ENCODE results near the gene MEP1B.
"Not testable (repeated sequence)": the region's sequence is repeated elsewhere in the genome, so short reads cannot be mapped to it uniquely, and the experiment has no call there.

MEP1B gene

GRCh38 chr18:32209685-32210445 lies 20.0 kb downstream of the MEP1B start:
- DNase-seq = no peak

GRCh38 chr18:32213693-32214092 lies 23.9 kb downstream of the MEP1B start:
- no peak for DNase-seq

- no peak for DNase-seq
Measured at GRCh38 chr18:32216390-32216789, 26.6 kb downstream of the MEP1B start.

GRCh38 chr18:32219431-32220018 lies 29.7 kb downstream of the MEP1B start:
- no peak for DNase-seq

GRCh38 chr18:32233348-32233747 lies 43.5 kb downstream of the MEP1B start:
- DNase-seq = not testable (repeated sequence)

- no peak for DNase-seq
Measured at GRCh38 chr18:32237049-32237448, 47.2 kb downstream of the MEP1B start.

GRCh38 chr18:32238635-32239268 lies 48.9 kb downstream of the MEP1B start:
- no peak for DNase-seq

GRCh38 chr18:32242395-32242794 lies 52.6 kb downstream of the MEP1B start:
- no peak for DNase-seq

GRCh38 chr18:32243358-32243757 lies 53.5 kb downstream of the MEP1B start:
- DNase-seq = no peak

GRCh38 chr18:32244881-32245280 lies 55.0 kb downstream of the MEP1B start:
- DNase-seq = no peak

GRCh38 chr18:32249147-32249929 lies 59.5 kb downstream of the MEP1B start:
- no peak for DNase-seq

- DNase-seq = no peak
Measured at GRCh38 chr18:32251466-32251865, 61.6 kb downstream of the MEP1B start.

- DNase-seq = no peak
Measured at GRCh38 chr18:32252141-32252860, 62.5 kb downstream of the MEP1B start.

GRCh38 chr18:32255570-32255969 lies 65.7 kb downstream of the MEP1B start:
- no peak for DNase-seq

- no peak for DNase-seq
Measured at GRCh38 chr18:32257084-32257785, 67.4 kb downstream of the MEP1B start.

- DNase-seq = no peak
Measured at GRCh38 chr18:32258148-32258547, 68.3 kb downstream of the MEP1B start.

- DNase-seq = no peak
Measured at GRCh38 chr18:32258558-32259204, 68.8 kb downstream of the MEP1B start.

- no peak for DNase-seq
Measured at GRCh38 chr18:32259553-32259952, 69.7 kb downstream of the MEP1B start.

GRCh38 chr18:32261003-32261402 lies 71.2 kb downstream of the MEP1B start:
- no peak for DNase-seq

- no peak for DNase-seq
Measured at GRCh38 chr18:32262092-32262491, 72.3 kb downstream of the MEP1B start.

- no peak for DNase-seq
Measured at GRCh38 chr18:32264401-32264800, 74.6 kb downstream of the MEP1B start.

GRCh38 chr18:32267463-32267862 lies 77.6 kb downstream of the MEP1B start:
- no peak for DNase-seq

All from NCI-H345 (cell line).